ENCODE data around the gene EVX2.
A peak's percentile ranks its signal among the peaks of the same experiment; 100 is the strongest.

Gene EVX2

GRCh38 chr2:176094349-176094748 lies 10.6 kb upstream of the EVX2 start:
- DNase-seq = no peak

DNA sequence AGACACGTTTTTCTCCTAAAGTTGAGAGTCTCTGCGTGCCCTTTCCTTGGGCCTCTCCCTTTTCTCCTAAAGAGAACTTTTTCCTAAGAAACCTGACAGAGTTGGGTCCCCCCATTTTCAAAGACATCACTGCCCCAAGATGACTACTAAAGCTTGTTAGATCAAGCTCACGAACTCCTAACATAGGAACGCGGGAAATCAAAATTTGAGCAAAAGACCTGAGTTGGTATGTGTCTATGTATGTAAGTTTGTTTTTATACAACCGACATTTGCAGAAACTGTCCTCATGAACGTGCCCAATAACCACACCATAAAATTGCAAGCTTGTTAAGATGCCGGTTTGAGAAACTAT lies 10.1 kb upstream of the EVX2 start:
- DNase-seq = no peak

DNA sequence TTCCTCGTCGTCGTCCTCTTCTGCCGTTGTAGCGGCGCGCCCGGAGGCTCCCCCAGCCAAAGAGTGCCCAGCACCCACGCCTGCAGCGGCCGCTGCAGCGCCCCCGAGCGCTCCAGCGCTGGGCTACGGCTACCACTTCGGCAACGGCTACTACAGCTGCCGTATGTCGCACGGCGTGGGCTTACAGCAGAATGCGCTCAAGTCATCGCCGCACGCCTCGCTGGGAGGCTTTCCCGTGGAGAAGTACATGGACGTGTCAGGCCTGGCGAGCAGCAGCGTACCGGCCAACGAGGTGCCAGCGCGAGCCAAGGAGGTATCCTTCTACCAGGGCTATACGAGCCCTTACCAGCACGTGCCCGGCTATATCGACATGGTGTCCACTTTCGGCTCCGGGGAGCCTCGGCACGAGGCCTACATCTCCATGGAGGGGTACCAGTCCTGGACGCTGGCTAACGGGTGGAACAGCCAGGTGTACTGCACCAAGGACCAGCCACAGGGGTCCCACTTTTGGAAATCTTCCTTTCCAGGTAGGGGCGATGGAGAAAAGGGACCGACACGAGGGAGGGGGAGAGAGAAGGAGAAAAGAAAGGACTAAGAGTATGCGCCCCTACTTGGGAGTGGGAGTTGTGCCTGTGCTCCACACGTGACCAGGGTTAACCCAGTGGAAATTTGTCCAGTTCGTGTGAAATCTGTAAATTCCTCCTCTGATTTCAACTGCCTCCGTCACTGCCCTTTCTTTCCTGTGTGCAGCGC lies 9.6 kb upstream of the EVX2 start:
- DNase-seq = no peak

- DNase-seq = no peak
These were observed 8.7 kb upstream of the EVX2 start, which contains the start of gene HOXD13 for GRCh38 chr2:176092270-176093144. Gene HOXD13, plus strand, starts transcription at chr2:176092721. Its CDS starts 170 bp downstream, at chr2:176092891.

- no peak for DNase-seq
These were observed 7.8 kb upstream of the EVX2 start for GRCh38 chr2:176091329-176092258.

DNA sequence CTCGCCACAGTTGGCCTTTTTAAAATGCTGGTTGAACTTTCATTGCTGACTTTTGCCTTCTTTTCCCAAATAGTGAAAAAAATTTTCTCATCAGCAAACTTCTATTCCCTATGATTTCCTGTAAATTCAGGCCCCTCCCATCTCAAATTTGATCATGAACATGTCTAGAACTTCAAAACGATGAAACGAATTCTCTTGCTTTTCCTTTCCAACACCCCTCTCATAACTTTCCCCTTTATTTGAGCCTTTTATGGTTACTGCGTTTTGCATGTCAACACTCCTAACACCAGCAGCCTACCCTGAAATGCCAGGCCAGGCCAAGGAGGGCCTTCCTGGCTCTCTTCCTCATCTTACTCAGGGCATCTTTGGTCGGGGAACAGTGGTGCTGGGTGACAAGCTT lies 7.1 kb upstream of the EVX2 start:
- DNase-seq = no peak

DNA sequence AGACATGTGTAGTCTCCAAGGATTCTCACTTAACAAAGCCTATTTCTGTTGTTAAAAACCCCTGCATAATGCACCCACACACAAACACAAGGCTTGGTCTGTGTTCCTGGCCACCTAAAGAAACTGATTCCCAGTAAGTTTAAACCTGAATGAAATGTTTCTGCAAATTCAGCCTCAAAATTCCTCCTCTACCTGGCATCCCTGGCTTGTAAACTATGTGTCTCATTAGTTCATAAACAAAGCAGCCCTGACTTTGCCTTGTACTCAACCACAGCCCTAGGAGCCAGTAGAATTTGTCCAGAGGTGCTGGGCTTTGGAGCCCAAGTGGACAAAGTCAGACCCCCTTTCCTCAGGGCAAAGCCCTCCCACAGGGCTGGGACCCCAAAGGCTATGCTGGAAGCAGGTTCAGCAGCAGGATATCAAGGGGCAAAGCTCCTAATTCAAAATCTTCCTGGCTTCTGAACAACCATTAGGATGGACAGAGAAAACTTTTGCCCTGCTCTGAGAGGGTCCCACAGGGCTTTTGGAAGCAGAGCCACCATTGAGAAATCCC lies 6.2 kb upstream of the EVX2 start:
- no peak for DNase-seq

DNA sequence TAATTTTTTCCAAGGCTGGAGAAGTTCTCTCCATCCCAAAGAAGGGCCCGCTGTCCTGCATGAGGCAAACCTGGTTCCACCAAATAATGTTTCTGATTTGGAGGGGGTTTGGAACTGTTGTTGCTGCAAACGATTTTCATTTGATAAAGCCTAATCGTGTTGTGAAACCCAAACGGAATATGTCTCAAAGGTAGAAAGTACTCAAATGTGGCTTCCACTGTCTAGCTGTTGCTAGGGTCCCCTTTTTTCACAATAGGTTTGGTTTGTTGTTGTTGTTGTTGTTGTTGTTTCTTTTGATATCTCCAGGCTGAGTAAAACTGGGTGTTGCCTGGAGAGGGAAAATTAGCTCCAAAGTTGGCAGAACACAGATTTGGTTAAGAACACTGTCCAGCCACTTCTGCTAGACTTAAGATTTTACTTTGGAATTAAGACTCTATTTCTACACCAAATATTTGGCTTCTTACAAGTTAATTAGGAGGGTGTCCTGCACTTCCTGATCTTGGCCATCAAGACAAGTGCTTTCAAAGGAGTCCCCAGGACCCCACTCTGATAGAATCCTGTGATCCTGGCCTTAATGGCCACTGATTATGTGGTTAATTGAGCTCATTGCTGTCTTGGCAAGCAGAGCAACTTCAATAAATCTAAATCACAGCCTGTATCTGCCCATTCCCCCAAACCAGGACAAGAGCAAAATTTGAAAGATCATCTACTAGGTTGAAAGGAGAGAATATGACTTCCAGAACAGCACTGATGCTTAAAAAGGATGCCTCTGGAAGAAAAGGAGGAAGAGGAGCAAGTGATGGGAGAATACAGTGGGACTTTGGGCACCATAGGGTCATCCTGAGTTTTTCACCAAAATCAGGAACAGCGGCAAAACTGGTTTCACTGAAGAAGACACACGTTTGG lies 5.4 kb upstream of the EVX2 start:
- peak; percentile 6 for DNase-seq

- DNase-seq = peak; percentile 79
These were observed 4.5 kb upstream of the EVX2 start for GRCh38 chr2:176088048-176088936.

- no peak for DNase-seq
These were observed 3.7 kb upstream of the EVX2 start for GRCh38 chr2:176087330-176088047.

GRCh38 chr2:176085861-176086771 lies 2.4 kb upstream of the EVX2 start:
- DNase-seq = peak; percentile 63

- peak; percentile 14 for DNase-seq
These were observed 1.5 kb upstream of the EVX2 start for GRCh38 chr2:176085120-176085788.

GRCh38 chr2:176084611-176085119 lies 903 bp upstream of the EVX2 start:
- peak; percentile 26 for DNase-seq

DNA sequence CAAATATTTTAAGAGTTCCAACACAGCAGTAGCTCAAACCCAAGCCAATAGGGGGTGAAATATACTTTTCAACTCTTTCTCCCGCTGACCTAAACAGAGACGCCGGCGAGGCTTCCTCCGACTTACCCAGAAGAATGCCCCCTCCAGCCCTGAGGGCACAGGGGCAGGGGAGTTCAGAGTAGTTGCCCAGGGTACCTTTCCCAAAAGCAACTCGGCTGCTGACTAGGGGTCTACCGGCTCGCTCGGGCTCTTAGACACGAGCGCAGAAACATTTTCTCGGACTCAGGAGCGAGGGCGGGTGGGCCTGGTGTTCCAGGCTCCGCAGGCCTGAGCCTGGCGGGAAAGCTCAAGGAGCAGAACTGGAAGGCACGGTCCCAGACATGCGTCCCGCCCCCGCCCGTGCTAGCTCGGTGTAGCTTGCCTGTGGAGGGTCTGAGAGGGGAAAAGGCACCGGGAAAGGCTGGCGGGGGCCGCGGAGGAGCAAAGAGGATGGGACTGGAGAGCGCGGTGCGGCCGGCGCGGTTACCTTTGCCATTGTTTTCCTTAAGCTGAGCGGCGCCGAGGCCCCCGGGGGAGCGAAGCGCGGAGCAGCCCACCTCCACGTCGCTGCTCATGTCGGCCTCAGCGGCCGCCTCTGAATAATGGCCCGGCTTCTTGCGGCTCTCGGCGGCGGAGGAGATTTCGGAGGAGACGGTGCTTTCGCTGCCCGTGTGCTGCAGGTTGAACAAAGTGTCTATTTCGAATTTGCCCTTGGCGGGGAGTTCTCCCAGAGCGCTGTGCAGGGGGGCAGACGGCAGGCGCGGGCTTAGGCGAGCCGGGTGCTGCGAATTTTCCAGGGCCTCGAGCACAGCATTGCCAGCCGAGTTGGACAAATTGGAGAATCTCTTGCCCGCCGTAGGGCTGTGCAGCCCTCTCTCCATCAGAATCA lies 674 bp downstream of the EVX2 start:
- peak; percentile 35 for DNase-seq

DNA sequence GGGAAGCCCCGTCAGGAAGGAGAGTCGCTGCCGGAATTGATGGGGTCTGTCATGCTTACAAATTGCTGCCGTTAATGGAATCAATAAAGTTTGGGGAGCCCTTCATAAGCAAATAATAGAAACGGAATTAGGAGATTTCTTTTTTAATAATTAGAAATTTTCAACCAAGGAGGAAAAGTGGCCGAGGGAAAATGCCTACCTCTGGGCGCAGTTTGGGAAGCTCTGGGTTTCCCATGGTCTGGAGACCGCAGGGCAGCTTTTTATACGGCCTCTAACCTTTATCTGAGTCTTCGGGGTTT lies 1.3 kb downstream of the EVX2 start:
- DNase-seq = no peak

GRCh38 chr2:176081837-176082524 lies 1.8 kb downstream of the EVX2 start:
- peak; percentile 49 for DNase-seq
